K562 (cell line): ENCODE measurements around the gene TMC6. TPM values are rescaled to one million over a fixed set of nuclear protein-coding genes. Genes with fewer than 3 reads are reported as not detected.
A peak's percentile ranks its signal among the peaks of the same experiment; 100 is the strongest.

ENCODE experiments used
- ATAC-seq: fragments of 200-7000 bp; cut with Tn5 transposase; 3 replicates; pipeline ENCODE4 v1.9.1; 2020; ENCODE audit warnings: moderate library complexity
- BruUV-seq: library from RNA; stranded (reverse); fragments of 400-500 nt; replicated peaks from 2 replicates; lab custom pipeline; 2021; lab: Mats Ljungman, UMichigan
- CTCF ChIA-PET: fragments of 300-600 bp; formaldehyde crosslinking; extraction: SDS; loops from one replicate; lab custom pipeline; 2021; ENCODE audit warnings: low intra/inter-chr PET ratio; lab: Yijun Ruan, JAX
- POLR2A ChIA-PET: fragments of 300-600, 350-650 bp; sonication (Branson Sonifier 250); formaldehyde crosslinking; extraction: SDS; loops from one replicate; lab custom pipeline; 2021; ENCODE audit warnings: antibody characterized with exemption, inconsistent platforms; lab: Yijun Ruan, JAX
- DNase-seq, 4 experiments: peaks; one replicate each; pipeline versions ENCODE4 v3.0.0 to v3.0.0-alpha.2; 2011 to 2018; ENCODE audit warnings: low spot score in 3 of 4, mixed read lengths in 3 of 4; ENCODE audit errors: extremely low read depth in 1 of 4
- FAIRE-seq: peaks from 2 replicates; lab custom pipeline; 2011; peaks lifted over from hg19 to GRCh38; lab: Jason Lieb, UNC
- H2AFZ ChIP-seq: 2 replicates; pipeline ENCODE4 v1.6.0; 2011; ENCODE audit warnings: low read depth, low read length, control low read depth, inconsistent platforms
- H3K27ac ChIP-seq: fragments of 200-600 bp; 3 replicates; pipeline ENCODE4 v1.8.0; 2011; ENCODE audit warnings: low read depth, mild to moderate bottlenecking, control low read depth, inconsistent platforms, low read length, moderate library complexity, mixed read lengths; ENCODE audit errors: extremely low read depth
- H3K27me3 ChIP-seq, 2 experiments: fragments of 300-600 bp in 1 of 2; 2 replicates in 1 of 2; 3 replicates in 1 of 2; pipeline versions ENCODE4 v1.6.0 to v1.8.0; 2011; ENCODE audit warnings: inconsistent platforms in 2 of 2, low read length in 2 of 2, mild to moderate bottlenecking in 1 of 2, mixed read lengths in 1 of 2, moderate library complexity in 1 of 2; ENCODE audit not compliant: control insufficient read depth in 2 of 2, insufficient read depth in 2 of 2
- H3K36me3 ChIP-seq: fragments of 300-600 bp; 3 replicates; pipeline ENCODE4 v1.8.0; 2011; ENCODE audit warnings: mild to moderate bottlenecking, low read length, inconsistent platforms; ENCODE audit not compliant: control insufficient read depth, insufficient read depth
- H3K4me1 ChIP-seq, 2 experiments: fragments of 200-600 bp in 1 of 2; replicated peaks in 1 of 2; 2 replicates in 1 of 2; 3 replicates in 1 of 2; pipeline versions ENCODE4 v1.5.1 to v1.8.0; 2011; ENCODE audit warnings: inconsistent platforms in 2 of 2, low read length in 2 of 2, mild to moderate bottlenecking in 1 of 2, mixed read lengths in 1 of 2, moderate library complexity in 1 of 2; ENCODE audit not compliant: control insufficient read depth in 2 of 2, insufficient read depth in 2 of 2
- H3K4me2 ChIP-seq: 2 replicates; pipeline ENCODE4 v1.6.1; 2011; ENCODE audit warnings: low read length, control low read depth, inconsistent platforms, mixed read lengths; ENCODE audit not compliant: insufficient read depth
- H3K4me3 ChIP-seq: fragments of 200-600 bp; sonication (generic), shearing (Covaris generic); 2 replicates; pipeline ENCODE4 v1.5.1; 2016; ENCODE audit warnings: control low read depth, inconsistent platforms
- H3K79me2 ChIP-seq: fragments of 200-600 bp; 3 replicates; pipeline ENCODE4 v1.8.0; 2011; ENCODE audit warnings: low read length, inconsistent platforms; ENCODE audit not compliant: control insufficient read depth, insufficient read depth
- H3K9ac ChIP-seq, 2 experiments: 2 replicates each; pipeline versions ENCODE4 v1.6.0 to v1.6.1; 2011; ENCODE audit warnings: low read depth in 2 of 2, low read length in 2 of 2, control low read depth in 1 of 2, inconsistent platforms in 1 of 2, mild to moderate bottlenecking in 1 of 2, mixed read lengths in 1 of 2; ENCODE audit not compliant: insufficient read depth in 1 of 2
- H3K9me1 ChIP-seq: one replicate; pipeline ENCODE4 v1.6.0; 2011; ENCODE audit warnings: inconsistent platforms, mild to moderate bottlenecking, low read length, moderate library complexity; ENCODE audit not compliant: control insufficient read depth, insufficient read depth
- H3K9me3 ChIP-seq: replicated peaks from 2 replicates; pipeline ENCODE4 v1.5.1; 2011; ENCODE audit warnings: low read depth, low read length, inconsistent platforms; ENCODE audit not compliant: control insufficient read depth, insufficient read depth
- H4K20me1 ChIP-seq: replicated peaks from 2 replicates; pipeline ENCODE4 v1.6.1; 2011; ENCODE audit warnings: low read length, inconsistent platforms, mixed read lengths; ENCODE audit not compliant: control insufficient read depth, insufficient read depth
- BRD9 ChIP-seq: fragments of 450-650 bp; IDR thresholded peaks from 2 replicates; pipeline ENCODE4 v1.6.1; 2018; ENCODE audit warnings: low read depth; ENCODE audit not compliant: partially characterized antibody
- C11orf30 ChIP-seq: fragments of 450-650 bp; IDR thresholded peaks from 2 replicates; pipeline ENCODE4 v1.6.1; 2016; ENCODE audit warnings: low read depth, mild to moderate bottlenecking
- ELK3 ChIP-seq: fragments of 450-650 bp; formaldehyde crosslinking; IDR thresholded peaks from 2 replicates; pipeline ENCODE4 v1.4.0; 2020; ENCODE audit warnings: mild to moderate bottlenecking
- KLF6 ChIP-seq: fragments of 250-450 bp; sonication (Bioruptor Pico); IDR thresholded peaks from 2 replicates; pipeline ENCODE4 v1.4.0; 2020; ENCODE audit warnings: mild to moderate bottlenecking, moderate library complexity, borderline replicate concordance
- LEF1 ChIP-seq: fragments of 450-650 bp; IDR thresholded peaks from 2 replicates; pipeline ENCODE4 v1.6.1; 2016; ENCODE audit warnings: mild to moderate bottlenecking
- MAFG ChIP-seq: fragments of 450-650 bp; conservative IDR thresholded peaks from 2 replicates; pipeline ENCODE4 v1.6.1; 2016; ENCODE audit warnings: missing genetic modification characterization, missing compliant biosample characterization
- NFYB ChIP-seq: IDR thresholded peaks from 2 replicates; pipeline ENCODE4 v1.6.1; 2011; ENCODE audit warnings: mild to moderate bottlenecking, moderate library complexity; ENCODE audit not compliant: insufficient read length; ENCODE audit errors: extremely low read depth
- NRF1 ChIP-seq, 2 experiments: fragments of 450-650 bp; IDR thresholded peaks in 1 of 2; conservative IDR thresholded peaks in 1 of 2; 2 replicates each; pipeline ENCODE4 v1.6.1; 2014; ENCODE audit warnings: mild to moderate bottlenecking in 2 of 2
- RFX1 ChIP-seq: fragments of 450-650 bp; IDR thresholded peaks from 2 replicates; pipeline ENCODE4 v1.6.1; 2016; ENCODE audit warnings: mild to moderate bottlenecking, moderate library complexity
- RHOXF2B ChIP-seq: fragments of 250-450 bp; sonication (Bioruptor Pico); conservative IDR thresholded peaks from 2 replicates; pipeline ENCODE4 v1.5.1; 2021
- SAFB ChIP-seq: fragments of 200-400 bp; formaldehyde crosslinking; IDR thresholded peaks from 2 replicates; pipeline ENCODE4 v1.6.1; 2017; ENCODE audit warnings: low read depth, low read length, borderline replicate concordance
- ZNF318 ChIP-seq, 2 experiments: fragments of 450-650 bp; IDR thresholded peaks; 2 replicates each; pipeline ENCODE4 v1.6.1; 2016; ENCODE audit warnings: mild to moderate bottlenecking in 2 of 2, borderline replicate concordance in 1 of 2, low read depth in 1 of 2, moderate library complexity in 1 of 2
- WGBS: fragments of 100-300 bp; shearing (Covaris generic); methylation state at CpG from one replicate; pipeline ENCODE4 v1.1.6; 2016; ENCODE audit warnings: low coverage, mixed read lengths; ENCODE audit not compliant: insufficient coverage; ENCODE audit errors: missing lambda C conversion rate; 5-methylcytosine and 5-hydroxymethylcytosine counted together
- in situ Hi-C: fragments of 300-500 bp; cut with MboI; formaldehyde crosslinking; loops from 4 replicates; pipeline ENCODE4 v1.15.0; 2018; ENCODE audit warnings: inconsistent platforms, mixed read lengths
- intact Hi-C: fragments of 100-400 bp; cut with micrococcal nuclease; formaldehyde crosslinking; loops from 2 replicates; pipeline ENCODE4 v1.14.2; 2022
- polyA plus RNA-seq, 8 experiments: library from polyadenylated mRNA; depleted of rRNA in 4 of 8; stranded (reverse) in 5 of 8; unstranded in 3 of 8; fragments of >200 nt; fragmentation: Nextera tagmentation in 2 of 8; fragmentation: Illumina TruSeq in 1 of 8; extraction: Ambion mirVana in 2 of 8; extraction: Trizol in 1 of 8; gene quantifications; 2 replicates each; pipeline versions ENCODE4 v1.2.1 to v1.2.3, GENCODE V29; 2011 to 2014; ENCODE audit warnings: inconsistent platforms in 1 of 8, missing spikeins in 1 of 8
- total RNA-seq, 7 experiments: library from RNA; depleted of rRNA in 6 of 7; stranded (reverse); fragments of >200 nt in 6 of 7; fragmentation: Illumina TruSeq in 2 of 7; extraction: Trizol in 2 of 7; gene quantifications; 2 replicates each; pipeline versions ENCODE4 v1.2.1 to v1.2.3, GENCODE V29; 2011 to 2021; ENCODE audit warnings: low replicate concordance in 1 of 7

The TMC6 gene
- total and polyA plus RNA-seq, 9 of the 15 experiments (the other 6 are each of a cell fraction or from before 2014, with no cell fraction given): 4.1 to 351 (median 66.9) TPM

- peaks cover 9 to 34% of the 10 kb centered on the region in 2 experiments; a peak in 4 of 5 replicates for H3K4me1 ChIP-seq
- no peak overlapping the region for H3K4me3 ChIP-seq
- DNase-seq (no peak), FAIRE-seq (no peak), ATAC-seq (peak; percentile 36; the same call in 1 of the 3 replicates)
- no peaks in the 10 kb centered on the region for H3K36me3 ChIP-seq
- no peak overlapping the region for H3K9ac ChIP-seq
- in situ Hi-C loops: no loop called here
- no peak overlapping the region for H3K4me2 ChIP-seq
- intact Hi-C loops: no loop called here
- H3K9me3 ChIP-seq: no peaks in the 10 kb centered on the region
- 74% methylated on average over 11 of the region's 11 CpGs for WGBS
- H3K27me3 ChIP-seq: no peaks in the 10 kb centered on the region
- ChIA-PET CTCF (no interaction called here), POLR2A (no interaction called here)
- no TSS peak for BruUV-seq
- H4K20me1 ChIP-seq: no peaks in the 10 kb centered on the region
- no peak overlapping the region for H2AFZ ChIP-seq
- no peaks in the 10 kb centered on the region for H3K9me1 ChIP-seq
- H3K27ac ChIP-seq: no peak overlapping the region
- H3K79me2 ChIP-seq: no peaks in the 10 kb centered on the region
- no peak for TF ChIP-seq KLF6 (CRISPR knock-in tag)
- no peak for TF ChIP-seq MAFG (tag)
- no peak for TF ChIP-seq SAFB
- no peak for TF ChIP-seq BRD9
- TF ChIP-seq RHOXF2B: no peak
- peak; percentile 54; the same call in 1 of the 2 replicates for TF ChIP-seq C11orf30
- TF ChIP-seq NRF1 (conservative IDR thresholded peaks at IDR 0.05 in 1 of 2, IDR thresholded peaks at IDR 0.05 in 1 of 2): no peak
- TF ChIP-seq ELK3 (CRISPR knock-in tag): no peak
- TF ChIP-seq NFYB: no peak
- no peak for TF ChIP-seq ZNF318 (IDR thresholded peaks at IDR 0.05; ENCODE audit: borderline replicate concordance in 1 of 2, low read depth in 1 of 2)
- no peak for TF ChIP-seq LEF1
- no peak for TF ChIP-seq RFX1
Measured at GRCh38 chr17:78154903-78155811, 26.6 kb upstream of the TMC6 start.
